ENCODE results near the gene ERRFI1.

- TF ChIP-seq CTCF (conservative IDR thresholded peaks at IDR 0.05; ENCODE audit: low read length) (no peak), EZH2phosphoT487 (IDR thresholded peaks at IDR 0.05; ENCODE audit: borderline replicate concordance, low read depth, low read length) (no peak)
Measured at GRCh38 chr1:8055973-8056372, 29.9 kb upstream of the ERRFI1 start.
